ENCODE measurements around the gene TNFSF11.

GRCh38 chr13:42559057-42559456 lies 14.9 kb upstream of the TNFSF11 start:
- TF ChIP-seq CTCF (conservative IDR thresholded peaks at IDR 0.05 in 1 of 2, IDR thresholded peaks at IDR 0.05 in 1 of 2; ENCODE audit: low read depth in 1 of 2, low read length in 2 of 2) (no peak), EZH2 (IDR thresholded peaks at IDR 0.05; ENCODE audit: low read length, missing control alignments) (no peak)
